ENCODE results near the gene MYO16. TPM values are rescaled to one million over a fixed set of nuclear protein-coding genes. Genes with fewer than 3 reads are reported as not detected.

Gene MYO16
- polyA plus RNA-seq, 1 donor from 2014 or later, result 2.5 TPM

DNA sequence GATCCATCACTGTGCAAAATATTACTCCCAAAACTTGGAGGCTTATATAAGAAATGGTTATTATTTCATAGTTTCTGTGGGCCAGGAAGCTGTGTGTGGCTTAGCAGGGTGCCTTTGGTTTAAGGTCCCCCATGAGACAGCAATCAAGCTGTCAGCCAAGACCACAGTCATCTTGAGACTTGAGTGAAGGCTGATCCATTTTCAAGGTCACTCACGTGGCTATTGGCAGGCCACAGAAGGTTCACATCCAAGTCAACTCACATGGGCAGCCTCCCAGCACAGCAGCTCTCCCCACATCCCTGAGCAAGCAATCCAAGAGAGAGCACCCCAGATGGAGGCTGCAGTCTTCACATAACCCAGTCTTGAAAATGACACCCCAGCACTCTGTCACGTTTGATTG, 537.4 kb downstream of the MYO16 start:
- no peak overlapping the region for H3K4me2 ChIP-seq (ENCODE audit: low read length)
- no peaks in the 10 kb centered on the region for H3K27me3 ChIP-seq (ENCODE audit: insufficient read depth, low read depth, low read length)
- no peaks in the 10 kb centered on the region for H4K20me1 ChIP-seq (ENCODE audit: insufficient read depth)
- no peaks in the 10 kb centered on the region for H3F3A ChIP-seq (ENCODE audit: insufficient read depth, low read length, poor library complexity, severe bottlenecking)
- TF ChIP-seq EZH2 (IDR thresholded peaks at IDR 0.05; ENCODE audit: borderline replicate concordance, insufficient read depth, low read length, poor library complexity, severe bottlenecking) (no peak), TAF1 (IDR thresholded peaks at IDR 0.05; ENCODE audit: low read depth) (no peak), MXI1 (conservative IDR thresholded peaks at IDR 0.05; ENCODE audit: poor library complexity, severe bottlenecking) (no peak), POLR2AphosphoS5 (IDR thresholded peaks at IDR 0.05) (no peak), EP300 (conservative IDR thresholded peaks at IDR 0.05; ENCODE audit: poor library complexity, severe bottlenecking) (no peak), RAD21 (conservative IDR thresholded peaks at IDR 0.05) (no peak), CTCF (IDR thresholded peaks at IDR 0.05; ENCODE audit: poor library complexity, severe bottlenecking) (no peak), SMC3 (conservative IDR thresholded peaks at IDR 0.05; ENCODE audit: poor library complexity) (no peak)
- TF ChIP-seq, protein P1, sequence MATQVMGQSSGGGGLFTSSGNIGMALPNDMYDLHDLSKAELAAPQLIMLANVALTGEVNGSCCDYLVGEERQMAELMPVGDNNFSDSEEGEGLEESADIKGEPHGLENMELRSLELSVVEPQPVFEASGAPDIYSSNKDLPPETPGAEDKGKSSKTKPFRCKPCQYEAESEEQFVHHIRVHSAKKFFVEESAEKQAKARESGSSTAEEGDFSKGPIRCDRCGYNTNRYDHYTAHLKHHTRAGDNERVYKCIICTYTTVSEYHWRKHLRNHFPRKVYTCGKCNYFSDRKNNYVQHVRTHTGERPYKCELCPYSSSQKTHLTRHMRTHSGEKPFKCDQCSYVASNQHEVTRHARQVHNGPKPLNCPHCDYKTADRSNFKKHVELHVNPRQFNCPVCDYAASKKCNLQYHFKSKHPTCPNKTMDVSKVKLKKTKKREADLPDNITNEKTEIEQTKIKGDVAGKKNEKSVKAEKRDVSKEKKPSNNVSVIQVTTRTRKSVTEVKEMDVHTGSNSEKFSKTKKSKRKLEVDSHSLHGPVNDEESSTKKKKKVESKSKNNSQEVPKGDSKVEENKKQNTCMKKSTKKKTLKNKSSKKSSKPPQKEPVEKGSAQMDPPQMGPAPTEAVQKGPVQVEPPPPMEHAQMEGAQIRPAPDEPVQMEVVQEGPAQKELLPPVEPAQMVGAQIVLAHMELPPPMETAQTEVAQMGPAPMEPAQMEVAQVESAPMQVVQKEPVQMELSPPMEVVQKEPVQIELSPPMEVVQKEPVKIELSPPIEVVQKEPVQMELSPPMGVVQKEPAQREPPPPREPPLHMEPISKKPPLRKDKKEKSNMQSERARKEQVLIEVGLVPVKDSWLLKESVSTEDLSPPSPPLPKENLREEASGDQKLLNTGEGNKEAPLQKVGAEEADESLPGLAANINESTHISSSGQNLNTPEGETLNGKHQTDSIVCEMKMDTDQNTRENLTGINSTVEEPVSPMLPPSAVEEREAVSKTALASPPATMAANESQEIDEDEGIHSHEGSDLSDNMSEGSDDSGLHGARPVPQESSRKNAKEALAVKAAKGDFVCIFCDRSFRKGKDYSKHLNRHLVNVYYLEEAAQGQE (IDR thresholded peaks at IDR 0.05; ENCODE audit: borderline replicate concordance), result no peak
- no peak overlapping the region for H2AFZ ChIP-seq (ENCODE audit: low read depth, low read length)
- H3K79me2 ChIP-seq (replicated peaks; ENCODE audit: insufficient read depth, low read length), result no peaks in the 10 kb centered on the region
- H3K9me3 ChIP-seq (ENCODE audit: low read length), result no peaks in the 10 kb centered on the region
- no peaks in the 10 kb centered on the region for H3K9me2 ChIP-seq (ENCODE audit: insufficient read depth, low read length)
- no peaks in the 10 kb centered on the region for H3K36me3 ChIP-seq (ENCODE audit: insufficient read depth, low read length)
- H3K27ac ChIP-seq (ENCODE audit: low read length), result no peak overlapping the region
- no peak overlapping the region for H3K4me3 ChIP-seq (ENCODE audit: low read length)
- no peak overlapping the region for H3K9ac ChIP-seq (ENCODE audit: low read length)

- H2AFZ ChIP-seq (ENCODE audit: low read depth, low read length), result no peak overlapping the region
- no peaks in the 10 kb centered on the region for H3K9me2 ChIP-seq (ENCODE audit: insufficient read depth, low read length)
- no peaks in the 10 kb centered on the region for H4K20me1 ChIP-seq (ENCODE audit: insufficient read depth)
- H3K27ac ChIP-seq (ENCODE audit: low read length), result no peak overlapping the region
- no peak overlapping the region for H3K9ac ChIP-seq (ENCODE audit: low read length)
- H3K9me3 ChIP-seq (ENCODE audit: low read length), result no peaks in the 10 kb centered on the region
- H3K79me2 ChIP-seq (replicated peaks; ENCODE audit: insufficient read depth, low read length), result no peaks in the 10 kb centered on the region
- H3K4me3 ChIP-seq (ENCODE audit: low read length), result no peak overlapping the region
- H3F3A ChIP-seq (ENCODE audit: insufficient read depth, low read length, poor library complexity, severe bottlenecking), result no peaks in the 10 kb centered on the region
- H3K4me2 ChIP-seq (ENCODE audit: low read length), result no peak overlapping the region
- no peaks in the 10 kb centered on the region for H3K36me3 ChIP-seq (ENCODE audit: insufficient read depth, low read length)
- H3K27me3 ChIP-seq (ENCODE audit: insufficient read depth, low read depth, low read length), result no peaks in the 10 kb centered on the region
- TF ChIP-seq EZH2 (IDR thresholded peaks at IDR 0.05; ENCODE audit: borderline replicate concordance, insufficient read depth, low read length, poor library complexity, severe bottlenecking), result no peak
- TF ChIP-seq POLR2AphosphoS5 (IDR thresholded peaks at IDR 0.05), result no peak
- TF ChIP-seq SMC3 (conservative IDR thresholded peaks at IDR 0.05; ENCODE audit: poor library complexity), result no peak
- TF ChIP-seq CTCF (IDR thresholded peaks at IDR 0.05; ENCODE audit: poor library complexity, severe bottlenecking), result no peak
- TF ChIP-seq MXI1 (conservative IDR thresholded peaks at IDR 0.05; ENCODE audit: poor library complexity, severe bottlenecking), result no peak
- no peak for TF ChIP-seq EP300 (conservative IDR thresholded peaks at IDR 0.05; ENCODE audit: poor library complexity, severe bottlenecking)
- TF ChIP-seq, protein P1 (IDR thresholded peaks at IDR 0.05; ENCODE audit: borderline replicate concordance), result no peak
- TF ChIP-seq TAF1 (IDR thresholded peaks at IDR 0.05; ENCODE audit: low read depth), result no peak
- TF ChIP-seq RAD21 (conservative IDR thresholded peaks at IDR 0.05), result no peak
Observed at GRCh38 chr13:109172136-109172535, 542.7 kb downstream of the MYO16 start.

All from neural cell (in vitro differentiated cells).